ENCODE data around the gene MGMT.

Gene MGMT

GRCh38 chr10:129814681-129815646 lies 347.9 kb downstream of the MGMT start:
- in situ Hi-C loops (cut with MboI; ENCODE audit: low sequenced_read_pairs) = no loop called here

- in situ Hi-C loops (cut with MboI; ENCODE audit: low sequenced_read_pairs) = no loop called here
These were observed 349.0 kb downstream of the MGMT start for GRCh38 chr10:129815898-129816655.

GRCh38 chr10:129816656-129817045 lies 349.6 kb downstream of the MGMT start:
- in situ Hi-C loops (cut with MboI; ENCODE audit: low sequenced_read_pairs) = no loop called here
